Neural cell (in vitro differentiated cells): ENCODE data around the gene C1QTNF1. TPM values are rescaled to one million over a fixed set of nuclear protein-coding genes. Genes with fewer than 3 reads are reported as not detected.

Experiments
- H2AFZ ChIP-seq: fragments of 200-600, 300-800 bp; sonication (generic), shearing (Covaris generic); 2 replicates; pipeline ENCODE4 v1.6.0; 2014; ENCODE audit warnings: low read depth, mild to moderate bottlenecking, antibody characterized with exemption, low read length, moderate library complexity
- H3F3A ChIP-seq: fragments of 200-600 bp; shearing (Covaris generic); 2 replicates; pipeline ENCODE4 v1.6.1; 2016; ENCODE audit warnings: mild to moderate bottlenecking, moderate library complexity, mixed read lengths, antibody characterized with exemption, low read length; ENCODE audit not compliant: insufficient read depth, poor library complexity, severe bottlenecking
- H3K27ac ChIP-seq: fragments of 200-600, 300-800 bp; sonication (generic), shearing (Covaris generic); 2 replicates; pipeline ENCODE4 v1.5.1; 2014; ENCODE audit warnings: mild to moderate bottlenecking, low read length, moderate library complexity
- H3K27me3 ChIP-seq: fragments of 300-800, 200-600 bp; sonication (generic), shearing (Covaris generic); 2 replicates; pipeline ENCODE4 v1.6.0; 2014; ENCODE audit warnings: mild to moderate bottlenecking, low read depth, low read length, moderate library complexity; ENCODE audit not compliant: insufficient read depth
- H3K36me3 ChIP-seq: fragments of 300-800, 200-600 bp; sonication (generic), shearing (Covaris generic); 2 replicates; pipeline ENCODE4 v1.5.1; 2014; ENCODE audit warnings: mild to moderate bottlenecking, antibody characterized with exemption, low read length, moderate library complexity; ENCODE audit not compliant: insufficient read depth
- H3K4me2 ChIP-seq: fragments of 300-800, 200-600 bp; sonication (generic), shearing (Covaris generic); 2 replicates; pipeline ENCODE4 v1.6.0; 2014; ENCODE audit warnings: mild to moderate bottlenecking, low read length
- H3K4me3 ChIP-seq: fragments of 300-800, 200-600 bp; sonication (generic), shearing (Covaris generic); 2 replicates; pipeline ENCODE4 v1.5.1; 2014; ENCODE audit warnings: mild to moderate bottlenecking, low read length, moderate library complexity
- H3K79me2 ChIP-seq: fragments of 200-600 bp; shearing (Covaris generic); replicated peaks from 2 replicates; pipeline ENCODE4 v1.6.0; 2014; ENCODE audit warnings: mild to moderate bottlenecking, low read length, moderate library complexity; ENCODE audit not compliant: insufficient read depth
- H3K9ac ChIP-seq: fragments of 300-800, 200-600 bp; sonication (generic), shearing (Covaris generic); 2 replicates; pipeline ENCODE4 v1.6.1; 2016; ENCODE audit warnings: mild to moderate bottlenecking, low read length, mixed read lengths
- H3K9me2 ChIP-seq: fragments of 200-600 bp; shearing (Covaris generic); 2 replicates; pipeline ENCODE4 v1.6.1; 2016; ENCODE audit warnings: mild to moderate bottlenecking, low read length, mixed read lengths; ENCODE audit not compliant: insufficient read depth
- H3K9me3 ChIP-seq: fragments of 200-600, 300-800 bp; sonication (generic), shearing (Covaris generic); 2 replicates; pipeline ENCODE4 v1.6.1; 2016; ENCODE audit warnings: mild to moderate bottlenecking, mixed run types, low read length, moderate library complexity, mixed read lengths
- H4K20me1 ChIP-seq: fragments of 200-600 bp; shearing (Covaris generic); 2 replicates; pipeline ENCODE4 v1.6.1; 2016; ENCODE audit warnings: mild to moderate bottlenecking, mixed run types; ENCODE audit not compliant: insufficient read depth
- EP300 ChIP-seq: fragments of 450-650 bp; conservative IDR thresholded peaks from 2 replicates; pipeline ENCODE4 v1.6.1; 2014; ENCODE audit warnings: antibody characterized with exemption, mild to moderate bottlenecking, moderate library complexity; ENCODE audit not compliant: poor library complexity, severe bottlenecking
- EZH2 ChIP-seq: fragments of 200-600, 300-800 bp; shearing (Covaris generic), sonication (generic); IDR thresholded peaks from 2 replicates; pipeline ENCODE4 v1.6.1; 2014; ENCODE audit warnings: antibody characterized with exemption, low read length, borderline replicate concordance, mild to moderate bottlenecking; ENCODE audit not compliant: insufficient read depth, poor library complexity, severe bottlenecking
- MXI1 ChIP-seq: fragments of 450-650 bp; conservative IDR thresholded peaks from 2 replicates; pipeline ENCODE4 v1.6.1; 2014; ENCODE audit warnings: antibody characterized with exemption, mild to moderate bottlenecking; ENCODE audit not compliant: poor library complexity, severe bottlenecking
- POLR2AphosphoS5 ChIP-seq: IDR thresholded peaks from 2 replicates; pipeline ENCODE4 v1.6.1; 2012
- RAD21 ChIP-seq: fragments of 450-650 bp; conservative IDR thresholded peaks from 2 replicates; pipeline ENCODE4 v1.6.1; 2014; ENCODE audit warnings: antibody characterized with exemption, mild to moderate bottlenecking, moderate library complexity
- REST ChIP-seq: IDR thresholded peaks from 2 replicates; pipeline ENCODE4 v1.6.1; 2012; ENCODE audit warnings: borderline replicate concordance
- SMC3 ChIP-seq: fragments of 450-650 bp; conservative IDR thresholded peaks from 2 replicates; pipeline ENCODE4 v1.6.1; 2014; ENCODE audit warnings: antibody characterized with exemption, mild to moderate bottlenecking, moderate library complexity; ENCODE audit not compliant: poor library complexity
- TAF1 ChIP-seq: IDR thresholded peaks from 2 replicates; pipeline ENCODE4 v1.6.1; 2012; ENCODE audit warnings: low read depth
- polyA plus RNA-seq: library from polyadenylated mRNA; depleted of rRNA; stranded (reverse); fragments of >200 nt; gene quantifications from 2 replicates; pipeline ENCODE4 v1.2.3, GENCODE V29; 2014
- TF ChIP-seq, protein P1 (sequence below): fragments of 450-650 bp; IDR thresholded peaks from 2 replicates; pipeline ENCODE4 v1.5.1; 2014; ENCODE audit warnings: antibody characterized with exemption, mild to moderate bottlenecking, moderate library complexity; ENCODE audit not compliant: poor library complexity, severe bottlenecking

Gene C1QTNF1
- polyA plus RNA-seq, 1 donor from 2014 or later, result 0.16 TPM

DNA sequence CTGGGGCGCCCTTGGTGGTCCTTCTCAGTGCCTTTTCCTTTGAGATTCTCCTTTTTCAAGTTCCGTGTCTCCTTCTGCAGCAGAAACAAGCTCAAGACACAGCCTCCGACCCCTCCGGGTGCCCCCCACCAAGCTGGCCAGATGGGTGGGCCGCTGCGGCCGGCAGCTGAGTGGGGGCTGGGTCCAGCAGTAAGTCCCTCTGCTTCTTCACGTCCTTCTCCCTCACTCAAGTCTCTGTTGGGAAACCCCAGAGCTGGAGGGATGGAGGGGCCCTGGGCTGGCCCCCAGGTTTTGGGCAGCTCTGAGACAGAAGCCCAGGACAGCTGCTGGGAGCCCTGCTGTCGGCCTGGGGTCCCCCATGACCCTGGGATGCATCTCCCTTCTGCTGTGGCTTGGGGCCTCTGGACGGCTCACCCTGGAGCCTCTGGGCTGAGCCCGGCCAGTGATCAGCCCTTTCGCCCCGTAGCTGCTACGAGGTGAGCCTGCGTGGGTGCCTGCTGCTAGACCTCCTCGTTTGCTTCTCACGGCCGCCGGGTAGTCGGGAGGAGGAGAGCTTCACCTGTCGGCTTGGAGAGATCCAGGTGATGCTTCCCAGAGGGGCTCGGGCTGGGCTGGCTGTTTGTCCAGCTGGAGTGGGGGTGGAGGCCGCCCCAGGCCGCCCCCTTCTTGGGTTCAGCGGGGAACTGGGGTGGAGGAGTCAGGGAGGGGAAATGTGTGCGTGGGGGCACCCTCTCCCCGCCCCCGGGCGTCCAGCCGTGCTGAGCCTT, 61.4 kb downstream of the C1QTNF1 start:
- H3K36me3 ChIP-seq, result no peaks in the 10 kb centered on the region
- H3K9me3 ChIP-seq, result no peaks in the 10 kb centered on the region
- no peak overlapping the region for H3K9ac ChIP-seq
- no peak overlapping the region for H3K27ac ChIP-seq
- H3F3A ChIP-seq, result no peaks in the 10 kb centered on the region
- no peak overlapping the region for H3K4me3 ChIP-seq
- no peak overlapping the region for H2AFZ ChIP-seq
- H3K9me2 ChIP-seq, result no peaks in the 10 kb centered on the region
- no peaks in the 10 kb centered on the region for H3K27me3 ChIP-seq
- no peaks in the 10 kb centered on the region for H4K20me1 ChIP-seq
- H3K4me2 ChIP-seq, result no peak overlapping the region
- TF ChIP-seq, protein P1, sequence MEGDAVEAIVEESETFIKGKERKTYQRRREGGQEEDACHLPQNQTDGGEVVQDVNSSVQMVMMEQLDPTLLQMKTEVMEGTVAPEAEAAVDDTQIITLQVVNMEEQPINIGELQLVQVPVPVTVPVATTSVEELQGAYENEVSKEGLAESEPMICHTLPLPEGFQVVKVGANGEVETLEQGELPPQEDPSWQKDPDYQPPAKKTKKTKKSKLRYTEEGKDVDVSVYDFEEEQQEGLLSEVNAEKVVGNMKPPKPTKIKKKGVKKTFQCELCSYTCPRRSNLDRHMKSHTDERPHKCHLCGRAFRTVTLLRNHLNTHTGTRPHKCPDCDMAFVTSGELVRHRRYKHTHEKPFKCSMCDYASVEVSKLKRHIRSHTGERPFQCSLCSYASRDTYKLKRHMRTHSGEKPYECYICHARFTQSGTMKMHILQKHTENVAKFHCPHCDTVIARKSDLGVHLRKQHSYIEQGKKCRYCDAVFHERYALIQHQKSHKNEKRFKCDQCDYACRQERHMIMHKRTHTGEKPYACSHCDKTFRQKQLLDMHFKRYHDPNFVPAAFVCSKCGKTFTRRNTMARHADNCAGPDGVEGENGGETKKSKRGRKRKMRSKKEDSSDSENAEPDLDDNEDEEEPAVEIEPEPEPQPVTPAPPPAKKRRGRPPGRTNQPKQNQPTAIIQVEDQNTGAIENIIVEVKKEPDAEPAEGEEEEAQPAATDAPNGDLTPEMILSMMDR, result no peak
- TF ChIP-seq POLR2AphosphoS5, result no peak
- TF ChIP-seq SMC3, result no peak
- no peaks in the 10 kb centered on the region for H3K79me2 ChIP-seq

DNA sequence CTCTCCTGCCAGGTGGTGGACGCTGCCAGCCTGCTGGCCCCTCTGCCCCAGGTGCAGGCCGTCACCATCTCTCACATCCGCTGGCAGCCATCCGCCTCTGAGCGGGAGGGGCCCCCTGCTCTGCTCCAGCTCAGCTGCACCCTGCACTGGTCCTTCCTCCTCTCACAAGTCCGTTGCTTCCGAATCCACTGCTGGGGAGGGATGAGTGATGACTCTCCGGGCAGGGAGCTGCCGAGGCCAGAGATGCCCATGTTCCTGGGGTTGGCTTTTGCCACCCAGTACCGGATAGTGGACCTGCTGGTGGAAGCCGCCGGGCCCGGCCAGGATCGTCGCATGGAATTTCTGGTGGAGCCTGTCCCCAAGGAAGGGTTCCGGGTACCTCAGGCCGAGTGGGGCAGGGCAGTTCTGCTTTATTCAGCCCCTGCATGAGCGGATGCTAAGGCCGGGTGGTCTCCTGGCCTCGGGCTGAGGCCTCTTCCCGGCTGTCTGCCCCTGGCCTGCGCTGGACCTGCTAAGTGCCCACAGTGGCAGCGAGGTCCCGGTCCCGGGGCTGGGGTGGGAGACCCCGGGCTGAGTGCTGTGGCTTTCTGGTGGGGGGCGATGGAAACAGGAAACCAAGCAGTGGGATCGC, 62.1 kb downstream of the C1QTNF1 start:
- no peak overlapping the region for H3K4me3 ChIP-seq
- TF ChIP-seq SMC3 (no peak), EZH2 (no peak), REST (no peak), POLR2AphosphoS5 (no peak), RAD21 (no peak), MXI1 (no peak), TAF1 (no peak), EP300 (no peak)
- TF ChIP-seq, protein P1, result no peak
- H3K9me2 ChIP-seq, result no peaks in the 10 kb centered on the region
- H3K9ac ChIP-seq, result no peak overlapping the region
- no peak overlapping the region for H3K4me2 ChIP-seq
- H3K9me3 ChIP-seq, result no peaks in the 10 kb centered on the region
- no peak overlapping the region for H2AFZ ChIP-seq
- no peaks in the 10 kb centered on the region for H3K79me2 ChIP-seq
- H3K27ac ChIP-seq, result no peak overlapping the region
- no peaks in the 10 kb centered on the region for H4K20me1 ChIP-seq
- no peaks in the 10 kb centered on the region for H3K27me3 ChIP-seq
- no peaks in the 10 kb centered on the region for H3F3A ChIP-seq
- H3K36me3 ChIP-seq, result no peaks in the 10 kb centered on the region
